A375 (cell line): ENCODE measurements around the gene TSSK3. TPM values are rescaled to one million over a fixed set of nuclear protein-coding genes. Genes with fewer than 3 reads are reported as not detected.

Source experiments
- total RNA-seq: library from RNA; depleted of rRNA; stranded (reverse); fragments of >200 nt; shearing (Covaris generic); gene quantifications from 2 replicates; pipeline ENCODE4 v1.2.3, GENCODE V29; 2014; rRNA removed

Gene TSSK3, protein sequence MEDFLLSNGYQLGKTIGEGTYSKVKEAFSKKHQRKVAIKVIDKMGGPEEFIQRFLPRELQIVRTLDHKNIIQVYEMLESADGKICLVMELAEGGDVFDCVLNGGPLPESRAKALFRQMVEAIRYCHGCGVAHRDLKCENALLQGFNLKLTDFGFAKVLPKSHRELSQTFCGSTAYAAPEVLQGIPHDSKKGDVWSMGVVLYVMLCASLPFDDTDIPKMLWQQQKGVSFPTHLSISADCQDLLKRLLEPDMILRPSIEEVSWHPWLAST
- 1.3 and 1.5 TPM in 2 replicates for total RNA-seq

DNA sequence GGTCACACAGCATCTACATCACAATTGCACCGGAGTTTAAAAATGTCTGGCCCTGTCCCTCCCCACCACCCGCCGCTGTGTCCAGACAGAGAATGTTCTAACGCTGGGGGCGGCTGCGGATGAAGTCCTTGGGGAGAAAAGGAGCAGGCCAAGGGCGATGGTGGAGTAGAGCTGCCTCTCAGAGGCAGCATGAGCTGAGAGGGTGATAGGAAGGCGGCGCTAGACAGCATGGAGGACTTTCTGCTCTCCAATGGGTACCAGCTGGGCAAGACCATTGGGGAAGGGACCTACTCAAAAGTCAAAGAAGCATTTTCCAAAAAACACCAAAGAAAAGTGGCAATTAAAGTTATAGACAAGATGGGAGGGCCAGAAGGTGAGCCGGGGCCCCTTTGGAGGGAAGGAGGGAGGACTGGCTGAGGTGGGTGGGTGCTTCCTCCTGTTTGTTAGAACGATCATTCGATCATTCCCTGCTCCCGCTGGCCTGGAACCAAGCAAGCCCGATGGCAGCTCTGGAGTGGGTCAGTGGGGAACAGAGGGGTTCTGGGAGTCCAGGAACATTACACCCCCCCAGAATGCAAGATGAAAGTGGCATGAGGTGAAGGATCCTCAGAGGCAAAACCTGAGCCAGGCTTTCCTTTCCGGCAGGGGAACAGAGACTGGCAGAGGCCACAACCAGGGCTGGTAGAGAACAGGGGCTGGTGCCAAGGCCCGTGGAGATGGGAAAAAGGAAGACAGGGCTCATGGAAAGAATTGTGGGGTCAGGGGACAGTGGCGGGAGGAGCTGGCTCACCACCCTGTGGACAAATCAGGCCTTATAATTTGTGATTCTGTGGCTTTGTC lies at the start of gene TSSK3, which contains the start of gene FAM229A:
Gene TSSK3, plus strand, starts transcription at position 66 of the 840 bp plus-strand sequence. Its CDS starts 163 bp downstream, at position 229.
Gene FAM229A, minus strand, starts transcription at position 12 of the 840 bp plus-strand sequence. CDS start 394 bp downstream, outside the sequence.

DNA sequence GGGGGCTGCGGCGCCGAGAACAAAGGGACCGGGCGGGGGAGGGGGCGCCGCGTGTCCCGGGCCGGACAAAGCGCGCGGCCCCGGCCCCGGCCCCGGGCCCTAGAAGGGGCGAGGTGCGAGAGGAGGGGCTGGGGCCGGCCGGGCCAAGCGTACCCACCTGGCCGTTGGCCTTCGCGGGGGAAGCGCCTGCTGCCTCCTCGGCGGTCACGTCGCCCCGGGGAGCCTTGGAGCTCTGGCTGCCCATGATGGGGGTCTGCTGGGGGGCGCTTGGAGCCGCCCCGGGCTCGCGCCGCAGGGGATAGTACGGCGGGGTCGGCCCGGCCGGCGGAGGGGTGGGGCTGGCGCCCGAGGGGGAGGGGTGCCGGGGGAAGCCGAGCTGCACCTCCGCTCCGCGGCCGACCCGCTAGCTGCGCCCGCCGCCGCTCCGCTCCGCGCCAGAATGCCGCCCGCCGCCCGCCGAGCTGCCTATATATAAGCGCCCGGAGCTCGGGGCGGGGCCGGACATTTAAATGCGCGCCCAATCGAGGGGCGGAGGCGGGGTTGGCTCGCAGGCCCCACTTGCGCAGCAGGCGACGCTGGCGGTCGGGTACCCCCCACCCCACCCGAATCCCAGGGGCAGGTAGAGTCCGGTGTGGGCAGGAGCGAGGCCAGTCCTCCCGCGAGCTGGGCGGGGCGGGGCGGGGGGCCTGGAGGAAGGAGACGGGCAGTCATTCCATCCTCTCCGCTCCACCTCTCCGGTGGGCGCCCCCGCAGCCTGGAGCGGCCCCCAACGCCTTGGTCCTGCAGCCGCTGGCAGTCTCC lies 26.3 kb upstream of the TSSK3 start, which contains the start of gene MARCKSL1:
Gene MARCKSL1, minus strand, starts transcription at position 444 of the 801 bp plus-strand sequence. Its CDS starts 200 bp downstream, at position 244.

DNA sequence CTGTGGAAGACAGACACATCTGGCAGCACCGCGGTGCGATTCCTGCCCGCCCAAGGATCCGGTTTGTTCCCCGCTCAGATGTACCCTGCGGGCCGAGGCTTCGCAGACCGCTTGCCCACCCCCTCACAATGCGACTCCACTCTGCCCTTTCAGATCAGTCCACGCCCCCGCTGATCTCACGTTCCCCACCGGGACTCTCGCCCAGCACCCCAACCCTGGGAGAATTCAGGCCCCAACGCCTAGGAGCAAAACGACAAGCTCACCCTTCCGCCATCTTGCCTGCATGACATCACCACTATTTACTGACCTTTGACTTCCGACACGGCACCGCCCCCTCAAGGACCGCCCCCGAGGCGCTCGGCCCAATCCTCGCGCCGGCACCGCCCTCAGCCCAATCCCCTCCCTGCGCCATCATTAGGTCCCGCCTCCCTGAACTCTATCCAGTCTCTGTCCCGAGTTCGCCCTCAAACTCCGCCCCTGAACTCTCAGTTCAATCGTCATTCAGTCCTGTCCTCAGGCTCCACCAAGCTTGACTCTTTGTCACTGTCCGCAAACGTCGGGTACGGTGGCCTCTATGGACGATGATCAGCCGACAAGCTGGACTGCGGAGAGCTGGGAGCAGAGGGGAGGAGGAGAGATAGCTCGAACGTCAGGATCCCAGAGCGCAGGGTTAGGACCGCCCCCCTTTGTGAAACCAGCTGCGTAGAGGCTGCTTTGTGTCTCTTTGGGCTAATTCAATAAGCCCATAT lies 32.0 kb downstream of the TSSK3 start, which contains the start of gene BSDC1:
Gene BSDC1, minus strand, starts transcription at position 301 of the 749 bp plus-strand sequence. Its CDS starts 27 bp downstream, at position 274.

Other genes with a start within 250 kb of the TSSK3 start
- 76.9 and 78.7 TPM in 2 replicates for gene TXLNA, start 182.9 kb upstream of the TSSK3 start, total RNA-seq
- 32.6 and 40.1 TPM in 2 replicates for gene CCDC28B, start 161.9 kb upstream of the TSSK3 start, total RNA-seq
- 5.8 and 6.1 TPM in 2 replicates for gene IQCC, start 156.9 kb upstream of the TSSK3 start, total RNA-seq
- gene DCDC2B, start 153.4 kb upstream of the TSSK3 start, total RNA-seq, result not detected in 2 replicates
- 12.3 and 16.0 TPM in 2 replicates for gene TMEM234, start 140.2 kb upstream of the TSSK3 start, total RNA-seq
- 440 and 450 TPM in 2 replicates for gene EIF3I, start 140.1 kb upstream of the TSSK3 start, total RNA-seq
- gene FAM167B, start 115.3 kb upstream of the TSSK3 start, total RNA-seq, result 0.37 and 0.57 TPM in 2 replicates
- 0.30 TPM in 1 of 2 replicates, not detected in the other for gene LCK, start 111.3 kb upstream of the TSSK3 start, total RNA-seq
- 121 and 126 TPM in 2 replicates for gene HDAC1, start 70.5 kb upstream of the TSSK3 start, total RNA-seq
- 151 and 153 TPM in 2 replicates for gene MARCKSL1, start 26.3 kb upstream of the TSSK3 start, total RNA-seq
- gene FAM229A, start 54 bp upstream of the TSSK3 start, total RNA-seq, result 4.8 and 7.3 TPM in 2 replicates
- gene BSDC1, start 31.9 kb downstream of the TSSK3 start, total RNA-seq, result 54.4 and 56.0 TPM in 2 replicates
- 0.13 and 0.15 TPM in 2 replicates for gene ZBTB8B, start 102.5 kb downstream of the TSSK3 start, total RNA-seq
- 1.5 TPM in 2 replicates for gene ZBTB8A, start 176.9 kb downstream of the TSSK3 start, total RNA-seq